ENCODE results near the gene MARF1. TPM values are rescaled to one million over a fixed set of nuclear protein-coding genes. Genes with fewer than 3 reads are reported as not detected.

The MARF1 gene
- total RNA-seq, 1 donor from 2014 or later: 13.4 TPM

GRCh38 chr16:15581127-15581815 lies 61.7 kb downstream of the MARF1 start:
- Histone ChIP-seq H4K20me1 (ENCODE audit: low read depth) (no peaks in the 10 kb centered on the region), H3F3A (ENCODE audit: low read depth) (peaks cover 5% of the 10 kb centered on the region), H3K79me2 (ENCODE audit: low read depth) (no peaks in the 10 kb centered on the region), H3K36me3 (no peaks in the 10 kb centered on the region), H3K9ac (no peak overlapping the region), H3K27ac (no peak overlapping the region), H3K27me3 (no peaks in the 10 kb centered on the region), H3K4me1 (peaks cover 5% of the 10 kb centered on the region), H3K9me3 (ENCODE audit: low read depth) (peaks cover 8% of the 10 kb centered on the region), H3K4me3 (no peak overlapping the region), H2AFZ (replicated peaks) (no peak overlapping the region), H3K4me2 (no peak overlapping the region)
- TF ChIP-seq EZH2phosphoT487 (IDR thresholded peaks at IDR 0.05) (no peak), CTCF (IDR thresholded peaks at IDR 0.05) (no peak), EZH2 (IDR thresholded peaks at IDR 0.05) (no peak)
- no peak for DNase-seq (ENCODE audit: low spot score)
- no peak overlapping the region for H3K4me3 Mint-ChIP-seq
- no peaks in the 10 kb centered on the region for H3K4me1 Mint-ChIP-seq
- H3K9me3 Mint-ChIP-seq: peaks cover 17% of the 10 kb centered on the region
- no peaks in the 10 kb centered on the region for H3K27me3 Mint-ChIP-seq (ENCODE audit: insufficient read depth, low read depth)
- peaks cover 44% of the 10 kb centered on the region for H3K36me3 Mint-ChIP-seq
- H3K27ac Mint-ChIP-seq: no peak overlapping the region

- Mint-ChIP-seq H3K9me3 (peaks cover 2% of the 10 kb centered on the region), H3K36me3 (peaks cover 23% of the 10 kb centered on the region), H3K27ac (no peak overlapping the region), H3K27me3 (ENCODE audit: insufficient read depth, low read depth) (no peaks in the 10 kb centered on the region), H3K4me3 (no peak overlapping the region), H3K4me1 (no peaks in the 10 kb centered on the region)
- DNase-seq (ENCODE audit: low spot score): no peak
- H2AFZ ChIP-seq (replicated peaks): no peak overlapping the region
- no peak overlapping the region for H3K4me2 ChIP-seq
- H3K27me3 ChIP-seq: no peaks in the 10 kb centered on the region
- no peak overlapping the region for H3K4me3 ChIP-seq
- no peaks in the 10 kb centered on the region for H4K20me1 ChIP-seq (ENCODE audit: low read depth)
- no peaks in the 10 kb centered on the region for H3K9me3 ChIP-seq (ENCODE audit: low read depth)
- peaks cover 7% of the 10 kb centered on the region for H3F3A ChIP-seq (ENCODE audit: low read depth)
- H3K4me1 ChIP-seq: peaks cover 8% of the 10 kb centered on the region
- no peaks in the 10 kb centered on the region for H3K36me3 ChIP-seq
- no peaks in the 10 kb centered on the region for H3K79me2 ChIP-seq (ENCODE audit: low read depth)
- TF ChIP-seq EZH2 (IDR thresholded peaks at IDR 0.05): no peak
- no peak for TF ChIP-seq CTCF (IDR thresholded peaks at IDR 0.05)
- no peak overlapping the region for H3K9ac ChIP-seq
- no peak overlapping the region for H3K27ac ChIP-seq
Measured at GRCh38 chr16:15578824-15579223, 64.1 kb downstream of the MARF1 start.

GRCh38 chr16:15576960-15577958 lies 65.7 kb downstream of the MARF1 start:
- Mint-ChIP-seq H3K9me3 (peaks cover 2% of the 10 kb centered on the region), H3K36me3 (peaks cover 14% of the 10 kb centered on the region), H3K27me3 (ENCODE audit: insufficient read depth, low read depth) (peaks cover 2% of the 10 kb centered on the region), H3K4me3 (no peak overlapping the region), H3K4me1 (no peaks in the 10 kb centered on the region), H3K27ac (no peak overlapping the region)
- H3F3A ChIP-seq (ENCODE audit: low read depth): peaks cover 7% of the 10 kb centered on the region
- H3K4me3 ChIP-seq: no peak overlapping the region
- H3K4me2 ChIP-seq: no peak overlapping the region
- no peaks in the 10 kb centered on the region for H3K27me3 ChIP-seq
- no peak overlapping the region for H3K9ac ChIP-seq
- H3K79me2 ChIP-seq (ENCODE audit: low read depth): no peaks in the 10 kb centered on the region
- no peak for DNase-seq (ENCODE audit: low spot score)
- H3K27ac ChIP-seq: peak overlapping the region; percentile 30
- H3K9me3 ChIP-seq (ENCODE audit: low read depth): no peaks in the 10 kb centered on the region
- H4K20me1 ChIP-seq (ENCODE audit: low read depth): no peaks in the 10 kb centered on the region
- TF ChIP-seq EZH2 (IDR thresholded peaks at IDR 0.05): no peak
- TF ChIP-seq EZH2phosphoT487 (IDR thresholded peaks at IDR 0.05): no peak
- no peak for TF ChIP-seq CTCF (IDR thresholded peaks at IDR 0.05)
- H2AFZ ChIP-seq (replicated peaks): no peak overlapping the region
- peaks cover 8% of the 10 kb centered on the region for H3K4me1 ChIP-seq
- H3K36me3 ChIP-seq: no peaks in the 10 kb centered on the region

All from neural progenitor cell (in vitro differentiated cells).